ENCODE measurements around the gene AIRE. TPM values are rescaled to one million over a fixed set of nuclear protein-coding genes. Genes with fewer than 3 reads are reported as not detected.

AIRE gene
- total and polyA plus RNA-seq, 2 of the 13 experiments (the other 11 are each of a cell fraction or from before 2014, with no cell fraction given), result not detected

DNA sequence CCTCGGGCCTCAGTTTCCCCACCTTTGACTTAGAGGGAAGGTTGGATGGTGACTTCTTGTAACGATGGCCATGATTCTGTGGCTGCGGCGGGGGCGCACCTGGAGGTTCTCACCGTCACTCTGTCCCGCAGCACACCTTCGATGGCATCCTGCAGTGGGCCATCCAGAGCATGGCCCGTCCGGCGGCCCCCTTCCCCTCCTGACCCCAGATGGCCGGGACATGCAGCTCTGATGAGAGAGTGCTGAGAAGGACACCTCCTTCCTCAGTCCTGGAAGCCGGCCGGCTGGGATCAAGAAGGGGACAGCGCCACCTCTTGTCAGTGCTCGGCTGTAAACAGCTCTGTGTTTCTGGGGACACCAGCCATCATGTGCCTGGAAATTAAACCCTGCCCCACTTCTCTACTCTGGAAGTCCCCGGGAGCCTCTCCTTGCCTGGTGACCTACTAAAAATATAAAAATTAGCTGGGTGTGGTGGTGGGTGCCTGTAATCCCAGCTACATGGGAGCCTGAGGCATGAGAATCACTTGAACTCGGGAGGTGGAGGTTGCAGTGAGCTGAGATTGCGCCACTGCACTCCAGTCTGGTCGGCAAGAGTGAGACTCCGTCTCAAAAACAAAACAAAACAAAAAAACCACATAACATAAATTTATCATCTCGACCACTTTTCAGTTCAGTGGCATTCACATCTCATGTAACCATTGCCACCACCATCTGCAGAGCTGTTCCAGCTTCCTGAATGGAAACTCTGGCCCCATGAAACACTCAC, 12.0 kb downstream of the AIRE start:
- peak; percentile 59 for DNase-seq (ENCODE audit: low spot score)
- H3K36me3 ChIP-seq (replicated peaks in 1 of 2; ENCODE audit: control insufficient read depth in 1 of 2, insufficient read depth in 2 of 2, low read length in 2 of 2), result no peaks in the 10 kb centered on the region
- in situ Hi-C loops (cut with HindIII; ENCODE audit: extremely low pct_ligation_motif_present, low pct_unique_long_range_greater_than_20kb), result no loop called here
- H4K20me1 ChIP-seq (ENCODE audit: insufficient read depth, low read length), result peaks cover 11% of the 10 kb centered on the region; the same call in 1 of the 2 replicates
- ChIA-PET POLR2A (interaction anchor here (0.8 to 1.0 kb wide), 2 partner anchors 41 to 184 kb away, joined by 3 read pairs; no protein-coding TSS in a partner anchor), CTCF (ENCODE audit: low intra/inter-chr PET ratio, low total read pairs) (no interaction called here)
- H3K4me3 ChIP-seq (replicated peaks in 1 of 3; ENCODE audit: insufficient read depth in 1 of 3, low read depth in 2 of 3, low read length in 3 of 3), result peak overlapping the region in 1 of 3 experiments; percentile 11; a peak in 2 of 6 replicates
- peaks cover 61% of the 10 kb centered on the region for H3K4me1 ChIP-seq (ENCODE audit: insufficient read depth, low read length)
- intact Hi-C loops (cut with micrococcal nuclease; ENCODE audit: unreplicated experiment), result no loop called here
- 14% methylated on average over 7 of the region's 22 CpGs for WGBS (ENCODE audit: low lambda C conversion rate)
- no TSS peak for BruUV-seq (replicated peaks)
- H3K79me2 ChIP-seq (ENCODE audit: insufficient read depth, low read length), result peaks cover 14% of the 10 kb centered on the region
- no peak overlapping the region for H3K9ac ChIP-seq (ENCODE audit: insufficient read depth, low read depth, low read length)
- H3K4me2 ChIP-seq (ENCODE audit: low read depth, low read length), result peak overlapping the region; percentile 52
- H3K27ac ChIP-seq (ENCODE audit: extremely low read length, insufficient read depth, low read length), result no peak overlapping the region
- peaks cover 10 to 31% of the 10 kb centered on the region in 2 experiments for H3K27me3 ChIP-seq (ENCODE audit: control insufficient read depth in 1 of 2, insufficient read depth in 2 of 2, low read length in 2 of 2)
- H3K9me3 ChIP-seq (ENCODE audit: low read length), result no peaks in the 10 kb centered on the region
- FAIRE-seq, result peak; percentile 79
- H2AFZ ChIP-seq (ENCODE audit: low read length), result no peak overlapping the region
- ATAC-seq, result peak; percentile 43
- TF ChIP-seq ZNF446 (CRISPR knock-in tag; IDR thresholded peaks at IDR 0.05) (no peak), KLF6 (CRISPR knock-in tag; IDR thresholded peaks at IDR 0.05) (no peak), KLF13 (CRISPR knock-in tag; IDR thresholded peaks at IDR 0.05) (no peak), HNRNPH1 (optimal IDR thresholded peaks at IDR 0.05; ENCODE audit: low read depth, low read length) (no peak), HCFC1 (IDR thresholded peaks at IDR 0.05; ENCODE audit: low read depth, low read length) (no peak), HNRNPUL1 (IDR thresholded peaks at IDR 0.05; ENCODE audit: low read depth, low read length) (no peak)
- TF ChIP-seq, protein P1, sequence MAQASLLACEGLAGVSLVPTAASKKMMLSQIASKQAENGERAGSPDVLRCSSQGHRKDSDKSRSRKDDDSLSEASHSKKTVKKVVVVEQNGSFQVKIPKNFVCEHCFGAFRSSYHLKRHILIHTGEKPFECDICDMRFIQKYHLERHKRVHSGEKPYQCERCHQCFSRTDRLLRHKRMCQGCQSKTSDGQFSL (CRISPR knock-in tag; IDR thresholded peaks at IDR 0.05), result no peak
- TF ChIP-seq, protein P2, sequence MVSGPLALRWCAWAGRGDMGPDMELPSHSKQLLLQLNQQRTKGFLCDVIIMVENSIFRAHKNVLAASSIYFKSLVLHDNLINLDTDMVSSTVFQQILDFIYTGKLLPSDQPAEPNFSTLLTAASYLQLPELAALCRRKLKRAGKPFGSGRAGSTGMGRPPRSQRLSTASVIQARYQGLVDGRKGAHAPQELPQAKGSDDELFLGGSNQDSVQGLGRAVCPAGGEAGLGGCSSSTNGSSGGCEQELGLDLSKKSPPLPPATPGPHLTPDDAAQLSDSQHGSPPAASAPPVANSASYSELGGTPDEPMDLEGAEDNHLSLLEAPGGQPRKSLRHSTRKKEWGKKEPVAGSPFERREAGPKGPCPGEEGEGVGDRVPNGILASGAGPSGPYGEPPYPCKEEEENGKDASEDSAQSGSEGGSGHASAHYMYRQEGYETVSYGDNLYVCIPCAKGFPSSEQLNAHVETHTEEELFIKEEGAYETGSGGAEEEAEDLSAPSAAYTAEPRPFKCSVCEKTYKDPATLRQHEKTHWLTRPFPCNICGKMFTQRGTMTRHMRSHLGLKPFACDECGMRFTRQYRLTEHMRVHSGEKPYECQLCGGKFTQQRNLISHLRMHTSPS (CRISPR knock-in tag; IDR thresholded peaks at IDR 0.05; ENCODE audit: low read depth), result no peak
- TF ChIP-seq, protein P3, sequence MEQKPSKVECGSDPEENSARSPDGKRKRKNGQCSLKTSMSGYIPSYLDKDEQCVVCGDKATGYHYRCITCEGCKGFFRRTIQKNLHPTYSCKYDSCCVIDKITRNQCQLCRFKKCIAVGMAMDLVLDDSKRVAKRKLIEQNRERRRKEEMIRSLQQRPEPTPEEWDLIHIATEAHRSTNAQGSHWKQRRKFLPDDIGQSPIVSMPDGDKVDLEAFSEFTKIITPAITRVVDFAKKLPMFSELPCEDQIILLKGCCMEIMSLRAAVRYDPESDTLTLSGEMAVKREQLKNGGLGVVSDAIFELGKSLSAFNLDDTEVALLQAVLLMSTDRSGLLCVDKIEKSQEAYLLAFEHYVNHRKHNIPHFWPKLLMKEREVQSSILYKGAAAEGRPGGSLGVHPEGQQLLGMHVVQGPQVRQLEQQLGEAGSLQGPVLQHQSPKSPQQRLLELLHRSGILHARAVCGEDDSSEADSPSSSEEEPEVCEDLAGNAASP (CRISPR knock-in tag; IDR thresholded peaks at IDR 0.05; ENCODE audit: borderline replicate concordance), result peak; percentile 55; the same call in 1 of the 2 replicates
- TF ChIP-seq, protein P4, sequence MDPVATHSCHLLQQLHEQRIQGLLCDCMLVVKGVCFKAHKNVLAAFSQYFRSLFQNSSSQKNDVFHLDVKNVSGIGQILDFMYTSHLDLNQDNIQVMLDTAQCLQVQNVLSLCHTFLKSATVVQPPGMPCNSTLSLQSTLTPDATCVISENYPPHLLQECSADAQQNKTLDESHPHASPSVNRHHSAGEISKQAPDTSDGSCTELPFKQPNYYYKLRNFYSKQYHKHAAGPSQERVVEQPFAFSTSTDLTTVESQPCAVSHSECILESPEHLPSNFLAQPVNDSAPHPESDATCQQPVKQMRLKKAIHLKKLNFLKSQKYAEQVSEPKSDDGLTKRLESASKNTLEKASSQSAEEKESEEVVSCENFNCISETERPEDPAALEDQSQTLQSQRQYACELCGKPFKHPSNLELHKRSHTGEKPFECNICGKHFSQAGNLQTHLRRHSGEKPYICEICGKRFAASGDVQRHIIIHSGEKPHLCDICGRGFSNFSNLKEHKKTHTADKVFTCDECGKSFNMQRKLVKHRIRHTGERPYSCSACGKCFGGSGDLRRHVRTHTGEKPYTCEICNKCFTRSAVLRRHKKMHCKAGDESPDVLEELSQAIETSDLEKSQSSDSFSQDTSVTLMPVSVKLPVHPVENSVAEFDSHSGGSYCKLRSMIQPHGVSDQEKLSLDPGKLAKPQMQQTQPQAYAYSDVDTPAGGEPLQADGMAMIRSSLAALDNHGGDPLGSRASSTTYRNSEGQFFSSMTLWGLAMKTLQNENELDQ (CRISPR knock-in tag; IDR thresholded peaks at IDR 0.05; ENCODE audit: borderline replicate concordance), result no peak
- TF ChIP-seq, protein P5, sequence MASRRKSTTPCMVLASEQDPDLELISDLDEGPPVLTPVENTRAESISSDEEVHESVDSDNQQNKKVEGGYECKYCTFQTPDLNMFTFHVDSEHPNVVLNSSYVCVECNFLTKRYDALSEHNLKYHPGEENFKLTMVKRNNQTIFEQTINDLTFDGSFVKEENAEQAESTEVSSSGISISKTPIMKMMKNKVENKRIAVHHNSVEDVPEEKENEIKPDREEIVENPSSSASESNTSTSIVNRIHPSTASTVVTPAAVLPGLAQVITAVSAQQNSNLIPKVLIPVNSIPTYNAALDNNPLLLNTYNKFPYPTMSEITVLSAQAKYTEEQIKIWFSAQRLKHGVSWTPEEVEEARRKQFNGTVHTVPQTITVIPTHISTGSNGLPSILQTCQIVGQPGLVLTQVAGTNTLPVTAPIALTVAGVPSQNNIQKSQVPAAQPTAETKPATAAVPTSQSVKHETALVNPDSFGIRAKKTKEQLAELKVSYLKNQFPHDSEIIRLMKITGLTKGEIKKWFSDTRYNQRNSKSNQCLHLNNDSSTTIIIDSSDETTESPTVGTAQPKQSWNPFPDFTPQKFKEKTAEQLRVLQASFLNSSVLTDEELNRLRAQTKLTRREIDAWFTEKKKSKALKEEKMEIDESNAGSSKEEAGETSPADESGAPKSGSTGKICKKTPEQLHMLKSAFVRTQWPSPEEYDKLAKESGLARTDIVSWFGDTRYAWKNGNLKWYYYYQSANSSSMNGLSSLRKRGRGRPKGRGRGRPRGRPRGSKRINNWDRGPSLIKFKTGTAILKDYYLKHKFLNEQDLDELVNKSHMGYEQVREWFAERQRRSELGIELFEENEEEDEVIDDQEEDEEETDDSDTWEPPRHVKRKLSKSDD (CRISPR knock-in tag; IDR thresholded peaks at IDR 0.05; ENCODE audit: low read depth), result no peak

Data from HepG2 (cell line).